Breast epithelium (tissue), 4 donors: ENCODE measurements around the gene LHFPL3. TPM values are rescaled to one million over a fixed set of nuclear protein-coding genes. Genes with fewer than 3 reads are reported as not detected.

Source experiments
- DNase-seq, 2 donors: peaks; one replicate each; pipeline ENCODE4 v3.0.0-alpha.2; 2019; ENCODE audit warnings: low spot score in 2 of 2
- H3K27ac ChIP-seq, 2 donors: fragments of 200-600 bp; sonication (generic) in 1 of 2; one replicate each; pipeline ENCODE4 v1.5.1; 2016 to 2019; ENCODE audit warnings: mild to moderate bottlenecking in 1 of 2
- H3K27me3 ChIP-seq, 2 donors: fragments of 200-600 bp; sonication (generic) in 1 of 2; one replicate each; pipeline versions ENCODE4 v1.5.1 to v1.6.0; 2017 to 2019; ENCODE audit warnings: control low read depth in 1 of 2, mild to moderate bottlenecking in 1 of 2
- H3K36me3 ChIP-seq: fragments of 200-600 bp; one replicate; pipeline ENCODE4 v1.5.1; 2019
- H3K4me1 ChIP-seq, 2 donors: fragments of 200-600 bp; sonication (generic); one replicate each; pipeline ENCODE4 v1.5.1; 2016 to 2019; ENCODE audit warnings: control low read depth in 1 of 2
- H3K4me3 ChIP-seq, 3 donors: fragments of 200-600 bp; sonication (generic); 1 replicate in 2 of 3; 2 replicates in 1 of 3; pipeline ENCODE4 v1.5.1; 2016 to 2019; ENCODE audit warnings: mild to moderate bottlenecking in 3 of 3, moderate library complexity in 2 of 3
- H3K9me3 ChIP-seq, 2 donors: fragments of 200-600 bp; sonication (generic) in 1 of 2; one replicate each; pipeline ENCODE4 v1.5.1; 2016 to 2019; ENCODE audit warnings: control low read depth in 1 of 2
- POLR2A ChIP-seq: fragments of 450-650 bp; IDR thresholded peaks from one replicate; pipeline ENCODE4 v1.6.1; 2016; ENCODE audit warnings: antibody characterized with exemption, mild to moderate bottlenecking, moderate library complexity
- POLR2AphosphoS5 ChIP-seq, 3 donors: sonication (generic); formaldehyde crosslinking; IDR thresholded peaks; one replicate each; pipeline ENCODE4 v1.6.1; 2017; ENCODE audit warnings: antibody characterized with exemption in 3 of 3
- intact Hi-C: fragments of 100-400 bp; cut with DNase I; formaldehyde crosslinking; loops from one replicate; pipeline ENCODE4 v1.15.1; 2023; ENCODE audit warnings: low total_unique reads
- total RNA-seq, 3 donors: library from RNA; depleted of rRNA; stranded (reverse); fragments of >200 nt; gene quantifications; one replicate each; pipeline ENCODE4 v1.1.0, GENCODE V29; 2016
- TF ChIP-seq, protein P1 (sequence below), 3 donors: fragments of 450-650 bp; IDR thresholded peaks; one replicate each; pipeline ENCODE4 v1.5.1; 2016 to 2017; ENCODE audit warnings: antibody characterized with exemption in 3 of 3, mild to moderate bottlenecking in 3 of 3, moderate library complexity in 3 of 3

The LHFPL3 gene
- total RNA-seq, 3 donors from 2014 or later: not detected

DNA sequence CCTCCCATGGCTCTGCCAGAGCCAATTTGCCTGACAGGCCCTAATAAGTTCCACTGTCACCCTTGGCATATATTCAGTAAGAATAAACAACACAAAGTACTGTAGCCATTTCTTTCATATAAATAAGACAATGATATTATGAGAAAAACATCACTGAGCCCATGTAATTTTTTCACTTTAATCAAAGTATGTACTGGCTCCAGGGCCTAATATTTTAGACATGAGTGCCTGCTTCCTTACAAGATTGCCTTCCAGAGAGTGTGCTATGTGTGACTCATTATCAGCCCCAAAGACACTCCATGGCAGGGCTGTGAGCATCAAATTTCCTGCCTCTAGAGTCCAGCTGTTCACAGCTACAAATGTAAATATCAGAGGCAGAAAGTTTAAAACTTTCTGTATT lies 297.6 kb downstream of the LHFPL3 start:
- H3K9me3 ChIP-seq: no peaks in the 10 kb centered on the region
- H3K36me3 ChIP-seq: no peaks in the 10 kb centered on the region
- H3K27me3 ChIP-seq: no peaks in the 10 kb centered on the region
- no peak for TF ChIP-seq POLR2A
- TF ChIP-seq, protein P1, sequence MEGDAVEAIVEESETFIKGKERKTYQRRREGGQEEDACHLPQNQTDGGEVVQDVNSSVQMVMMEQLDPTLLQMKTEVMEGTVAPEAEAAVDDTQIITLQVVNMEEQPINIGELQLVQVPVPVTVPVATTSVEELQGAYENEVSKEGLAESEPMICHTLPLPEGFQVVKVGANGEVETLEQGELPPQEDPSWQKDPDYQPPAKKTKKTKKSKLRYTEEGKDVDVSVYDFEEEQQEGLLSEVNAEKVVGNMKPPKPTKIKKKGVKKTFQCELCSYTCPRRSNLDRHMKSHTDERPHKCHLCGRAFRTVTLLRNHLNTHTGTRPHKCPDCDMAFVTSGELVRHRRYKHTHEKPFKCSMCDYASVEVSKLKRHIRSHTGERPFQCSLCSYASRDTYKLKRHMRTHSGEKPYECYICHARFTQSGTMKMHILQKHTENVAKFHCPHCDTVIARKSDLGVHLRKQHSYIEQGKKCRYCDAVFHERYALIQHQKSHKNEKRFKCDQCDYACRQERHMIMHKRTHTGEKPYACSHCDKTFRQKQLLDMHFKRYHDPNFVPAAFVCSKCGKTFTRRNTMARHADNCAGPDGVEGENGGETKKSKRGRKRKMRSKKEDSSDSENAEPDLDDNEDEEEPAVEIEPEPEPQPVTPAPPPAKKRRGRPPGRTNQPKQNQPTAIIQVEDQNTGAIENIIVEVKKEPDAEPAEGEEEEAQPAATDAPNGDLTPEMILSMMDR (IDR thresholded peaks at IDR 0.05): no peak
- no peak for TF ChIP-seq POLR2AphosphoS5 (IDR thresholded peaks at IDR 0.05)
- intact Hi-C loops: no loop called here
- no peak overlapping the region for H3K4me3 ChIP-seq
- H3K4me1 ChIP-seq: no peaks in the 10 kb centered on the region
- no peak for DNase-seq
- H3K27ac ChIP-seq: no peak overlapping the region

DNA sequence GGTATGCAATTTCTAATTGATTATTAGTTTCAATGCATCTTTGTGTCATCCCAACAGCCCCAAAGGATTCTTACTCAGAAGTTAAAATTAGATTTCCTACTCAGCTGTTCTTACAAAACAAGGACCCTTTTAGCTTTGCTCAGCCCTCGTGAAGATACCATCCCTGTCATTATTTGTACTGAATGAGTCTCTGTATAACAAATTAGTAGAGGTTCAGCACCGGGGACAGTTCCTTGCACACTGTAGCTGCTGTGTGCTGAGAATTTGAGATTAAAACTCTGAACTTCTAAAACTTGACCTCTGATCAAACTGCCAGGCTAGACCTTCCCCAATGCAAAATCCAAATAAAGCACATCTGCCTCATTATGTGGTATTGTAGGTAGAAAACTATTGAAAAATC lies 299.1 kb downstream of the LHFPL3 start:
- TF ChIP-seq, protein P1 (IDR thresholded peaks at IDR 0.05): no peak
- no peak for TF ChIP-seq POLR2A
- TF ChIP-seq POLR2AphosphoS5 (IDR thresholded peaks at IDR 0.05): no peak
- Histone ChIP-seq H3K4me1 (no peaks in the 10 kb centered on the region), H3K36me3 (no peaks in the 10 kb centered on the region), H3K4me3 (no peak overlapping the region), H3K27me3 (no peaks in the 10 kb centered on the region), H3K9me3 (no peaks in the 10 kb centered on the region), H3K27ac (no peak overlapping the region)
- intact Hi-C loops: no loop called here
- DNase-seq: no peak

DNA sequence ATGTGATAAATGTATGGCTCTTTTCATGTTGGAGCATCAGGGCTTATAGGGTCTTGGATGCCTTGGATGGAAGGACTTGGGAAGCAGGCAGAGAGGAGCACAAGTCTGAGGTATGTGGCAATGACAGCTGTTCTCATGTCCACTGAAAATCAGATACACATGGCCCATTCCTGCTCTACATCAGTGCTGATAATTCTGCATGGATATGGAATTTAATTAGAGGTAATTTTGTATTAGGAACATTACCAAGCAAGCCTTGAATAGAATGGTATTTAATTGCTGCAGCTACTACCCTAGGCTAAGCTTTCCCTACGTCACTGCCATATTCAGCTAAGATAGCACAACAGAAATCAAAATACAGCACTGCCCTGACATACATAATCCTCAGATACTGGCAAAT lies 299.6 kb downstream of the LHFPL3 start:
- intact Hi-C loops: no loop called here
- no peaks in the 10 kb centered on the region for H3K4me1 ChIP-seq
- no peaks in the 10 kb centered on the region for H3K27me3 ChIP-seq
- no peak for DNase-seq
- TF ChIP-seq, protein P1 (IDR thresholded peaks at IDR 0.05): no peak
- no peak for TF ChIP-seq POLR2A
- no peak for TF ChIP-seq POLR2AphosphoS5 (IDR thresholded peaks at IDR 0.05)
- no peaks in the 10 kb centered on the region for H3K9me3 ChIP-seq
- no peak overlapping the region for H3K4me3 ChIP-seq
- H3K27ac ChIP-seq: no peak overlapping the region
- no peaks in the 10 kb centered on the region for H3K36me3 ChIP-seq

DNA sequence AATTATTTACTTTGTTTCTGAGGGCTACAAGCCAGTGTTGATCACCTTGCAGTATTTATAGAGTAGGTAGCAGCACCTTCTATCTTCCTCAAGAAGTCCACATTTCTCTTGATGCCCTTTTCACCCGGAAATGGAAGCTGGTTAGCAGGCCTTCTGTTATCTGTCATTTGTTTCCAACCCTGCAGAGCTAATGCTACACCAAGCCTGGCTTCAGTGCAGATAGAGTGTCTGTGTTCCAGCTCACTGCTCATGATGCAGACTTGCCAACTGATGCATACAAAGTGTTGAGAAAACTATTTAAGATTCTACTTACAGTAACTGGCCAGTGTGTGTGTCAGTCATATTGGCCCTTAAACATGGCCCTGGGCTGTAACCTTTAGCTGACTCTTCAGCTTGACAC lies 301.0 kb downstream of the LHFPL3 start:
- no peak overlapping the region for H3K27ac ChIP-seq
- no peak for DNase-seq
- TF ChIP-seq, protein P1 (IDR thresholded peaks at IDR 0.05): no peak
- TF ChIP-seq POLR2AphosphoS5 (IDR thresholded peaks at IDR 0.05) (no peak), POLR2A (no peak)
- intact Hi-C loops: no loop called here
- no peak overlapping the region for H3K4me3 ChIP-seq
- H3K4me1 ChIP-seq: no peaks in the 10 kb centered on the region
- H3K36me3 ChIP-seq: no peaks in the 10 kb centered on the region
- H3K27me3 ChIP-seq: no peaks in the 10 kb centered on the region
- H3K9me3 ChIP-seq: no peaks in the 10 kb centered on the region

DNA sequence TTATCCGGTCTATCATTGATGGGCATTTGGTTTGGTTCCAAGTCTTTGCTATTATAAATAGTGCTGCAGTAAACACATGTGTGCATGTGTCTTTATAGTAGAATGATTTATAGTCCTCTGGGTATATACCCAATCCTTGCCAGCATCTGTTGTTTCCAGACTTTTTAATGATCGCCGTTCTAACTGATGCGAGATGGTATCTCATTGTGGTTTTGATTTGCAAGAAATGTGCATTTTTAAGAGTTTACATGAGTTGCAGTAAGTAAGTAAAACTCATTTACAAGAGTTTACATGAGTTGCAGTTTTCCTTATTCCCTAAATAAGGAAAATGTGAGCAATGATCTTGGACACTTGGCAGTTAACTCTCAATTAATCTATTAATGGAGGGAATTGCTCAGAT lies 312.1 kb downstream of the LHFPL3 start:
- Histone ChIP-seq H3K4me1 (no peaks in the 10 kb centered on the region), H3K9me3 (no peaks in the 10 kb centered on the region), H3K4me3 (no peak overlapping the region), H3K27ac (no peak overlapping the region), H3K36me3 (no peaks in the 10 kb centered on the region), H3K27me3 (no peaks in the 10 kb centered on the region)
- intact Hi-C loops: no loop called here
- no peak for DNase-seq
- TF ChIP-seq, protein P1 (IDR thresholded peaks at IDR 0.05): no peak
- no peak for TF ChIP-seq POLR2A
- TF ChIP-seq POLR2AphosphoS5 (IDR thresholded peaks at IDR 0.05): no peak
